Neural cell (in vitro differentiated cells): ENCODE data around the gene KNSTRN.

Experiments used
- EP300 ChIP-seq: fragments of 450-650 bp; conservative IDR thresholded peaks from 2 replicates; pipeline ENCODE4 v1.6.1; 2014; ENCODE audit warnings: antibody characterized with exemption, mild to moderate bottlenecking, moderate library complexity; ENCODE audit not compliant: poor library complexity, severe bottlenecking
- EZH2 ChIP-seq: fragments of 200-600, 300-800 bp; shearing (Covaris generic), sonication (generic); IDR thresholded peaks from 2 replicates; pipeline ENCODE4 v1.6.1; 2014; ENCODE audit warnings: antibody characterized with exemption, low read length, borderline replicate concordance, mild to moderate bottlenecking; ENCODE audit not compliant: insufficient read depth, poor library complexity, severe bottlenecking
- RAD21 ChIP-seq: fragments of 450-650 bp; conservative IDR thresholded peaks from 2 replicates; pipeline ENCODE4 v1.6.1; 2014; ENCODE audit warnings: antibody characterized with exemption, mild to moderate bottlenecking, moderate library complexity
- SMC3 ChIP-seq: fragments of 450-650 bp; conservative IDR thresholded peaks from 2 replicates; pipeline ENCODE4 v1.6.1; 2014; ENCODE audit warnings: antibody characterized with exemption, mild to moderate bottlenecking, moderate library complexity; ENCODE audit not compliant: poor library complexity
- TAF1 ChIP-seq: IDR thresholded peaks from 2 replicates; pipeline ENCODE4 v1.6.1; 2012; ENCODE audit warnings: low read depth
- TF ChIP-seq, protein P1 (sequence below): fragments of 450-650 bp; IDR thresholded peaks from 2 replicates; pipeline ENCODE4 v1.5.1; 2014; ENCODE audit warnings: antibody characterized with exemption, mild to moderate bottlenecking, moderate library complexity; ENCODE audit not compliant: poor library complexity, severe bottlenecking

GRCh38 chr15:40334541-40334940 is 48.0 kb upstream of the KNSTRN start:
- no peak for TF ChIP-seq SMC3
- TF ChIP-seq EP300, result no peak
- TF ChIP-seq, protein P1, sequence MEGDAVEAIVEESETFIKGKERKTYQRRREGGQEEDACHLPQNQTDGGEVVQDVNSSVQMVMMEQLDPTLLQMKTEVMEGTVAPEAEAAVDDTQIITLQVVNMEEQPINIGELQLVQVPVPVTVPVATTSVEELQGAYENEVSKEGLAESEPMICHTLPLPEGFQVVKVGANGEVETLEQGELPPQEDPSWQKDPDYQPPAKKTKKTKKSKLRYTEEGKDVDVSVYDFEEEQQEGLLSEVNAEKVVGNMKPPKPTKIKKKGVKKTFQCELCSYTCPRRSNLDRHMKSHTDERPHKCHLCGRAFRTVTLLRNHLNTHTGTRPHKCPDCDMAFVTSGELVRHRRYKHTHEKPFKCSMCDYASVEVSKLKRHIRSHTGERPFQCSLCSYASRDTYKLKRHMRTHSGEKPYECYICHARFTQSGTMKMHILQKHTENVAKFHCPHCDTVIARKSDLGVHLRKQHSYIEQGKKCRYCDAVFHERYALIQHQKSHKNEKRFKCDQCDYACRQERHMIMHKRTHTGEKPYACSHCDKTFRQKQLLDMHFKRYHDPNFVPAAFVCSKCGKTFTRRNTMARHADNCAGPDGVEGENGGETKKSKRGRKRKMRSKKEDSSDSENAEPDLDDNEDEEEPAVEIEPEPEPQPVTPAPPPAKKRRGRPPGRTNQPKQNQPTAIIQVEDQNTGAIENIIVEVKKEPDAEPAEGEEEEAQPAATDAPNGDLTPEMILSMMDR, result no peak
- no peak for TF ChIP-seq TAF1
- TF ChIP-seq RAD21, result no peak
- TF ChIP-seq EZH2, result no peak
